ENCODE results near the gene EAF1.
"Not testable (repeated sequence)": the region's sequence is repeated elsewhere in the genome, so short reads cannot be mapped to it uniquely, and the experiment has no call there.

The EAF1 gene

DNA sequence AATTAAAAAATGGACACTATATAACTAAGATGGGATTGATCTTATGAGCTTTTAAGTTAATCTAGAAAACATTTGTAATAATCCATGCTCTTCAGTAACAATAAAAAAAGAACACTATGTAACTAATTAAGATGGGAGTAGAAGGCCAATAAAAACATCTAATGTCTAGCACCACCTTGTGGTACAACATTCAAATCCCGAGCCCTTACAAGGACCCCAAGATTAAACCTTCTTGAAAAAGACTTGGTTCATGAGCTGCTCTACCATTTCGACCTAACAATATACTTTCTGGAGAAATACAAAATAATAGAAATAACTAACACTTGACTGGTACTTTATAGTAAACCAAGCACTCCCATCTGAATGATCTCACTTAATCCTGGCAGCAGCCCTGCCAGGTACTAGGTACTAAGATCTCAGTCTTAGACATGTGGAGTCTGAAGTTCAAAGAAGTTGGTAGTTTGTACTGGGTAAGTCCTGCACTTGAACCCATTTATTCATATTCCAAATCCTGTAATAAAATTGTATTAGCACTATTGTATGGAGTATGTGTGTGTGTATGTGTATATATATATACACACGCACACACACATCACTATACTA lies 21.8 kb upstream of the EAF1 start:
- peak; percentile 59 for DNase-seq (ENCODE audit: low spot score)

DNA sequence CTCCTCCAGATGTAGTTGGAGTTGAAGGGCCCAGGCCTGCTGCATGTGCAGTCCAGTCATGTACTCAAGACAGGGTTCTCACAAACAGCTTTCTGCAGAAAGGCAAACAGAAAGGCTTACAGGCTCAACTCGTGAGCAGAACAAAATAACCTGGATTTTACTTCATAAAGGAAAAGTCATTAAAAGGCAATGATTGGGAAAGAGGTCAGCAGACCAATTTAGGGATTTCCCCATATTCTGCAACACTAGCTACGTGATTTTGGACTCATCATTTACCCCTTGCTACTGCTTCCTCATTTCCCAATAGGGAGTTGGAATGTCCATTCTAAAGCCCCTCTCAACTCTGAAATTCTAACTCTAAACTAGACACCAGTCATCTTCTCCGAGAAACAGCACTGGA lies 18.2 kb upstream of the EAF1 start:
- no peak for DNase-seq (ENCODE audit: low spot score)

DNA sequence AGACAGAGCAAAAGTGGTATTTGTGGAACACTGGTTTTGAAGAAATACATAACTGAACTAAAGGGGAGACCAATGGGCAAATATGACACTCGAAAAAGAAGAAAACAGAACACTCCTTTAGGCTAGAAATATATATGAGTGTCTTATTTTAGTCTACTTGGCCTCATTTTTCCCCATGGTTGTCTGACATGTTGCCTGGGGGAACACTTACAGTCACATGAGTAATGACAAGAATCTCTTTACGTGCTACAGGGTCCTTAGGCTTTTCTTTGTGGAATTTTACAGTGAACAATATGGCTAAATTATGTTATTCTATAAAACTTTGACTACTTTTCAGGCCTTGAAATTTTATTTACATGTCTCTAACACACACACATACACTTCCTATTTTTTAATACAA lies 17.6 kb upstream of the EAF1 start:
- no peak for DNase-seq (ENCODE audit: low spot score)

DNA sequence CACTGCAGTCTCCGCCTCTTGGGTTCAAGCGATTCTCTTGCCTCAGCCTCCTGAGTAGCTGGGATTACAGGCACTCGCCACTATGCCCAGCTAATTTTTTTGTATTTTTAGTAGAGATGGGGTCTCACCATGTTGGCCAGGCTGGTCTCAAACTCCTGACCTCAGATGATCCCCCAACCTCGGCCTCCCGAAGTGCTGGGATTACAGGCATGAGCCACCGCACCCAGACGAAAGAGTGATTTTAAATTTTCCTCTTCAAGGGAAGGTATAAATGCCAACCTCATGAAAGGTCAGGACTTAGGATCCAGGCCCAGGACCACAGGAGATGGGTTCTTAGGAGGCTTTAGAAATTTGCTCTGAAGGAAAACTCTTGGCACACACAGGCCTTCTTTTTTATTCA lies 16.4 kb upstream of the EAF1 start:
- not testable (repeated sequence) for DNase-seq (ENCODE audit: low spot score)

DNA sequence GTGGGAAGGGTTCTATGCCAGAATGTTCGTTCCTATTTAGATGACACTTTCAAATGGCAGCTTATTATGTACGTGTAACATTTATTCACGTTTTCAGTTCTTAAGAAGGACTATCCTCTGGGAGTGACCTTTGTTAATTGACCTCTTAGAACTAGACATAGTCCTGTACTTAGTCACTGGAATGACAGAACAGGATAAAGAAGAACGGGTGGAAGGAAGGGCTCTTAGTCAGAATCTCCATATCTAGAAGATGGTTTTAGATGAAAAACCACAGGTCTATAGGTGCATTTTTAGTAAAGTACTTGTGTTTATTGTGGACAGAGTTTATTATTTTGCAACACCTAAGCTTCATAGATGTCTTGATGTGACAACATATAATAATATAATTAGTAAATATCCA lies 6.5 kb upstream of the EAF1 start:
- peak; percentile 40 for DNase-seq (ENCODE audit: low spot score)

DNA sequence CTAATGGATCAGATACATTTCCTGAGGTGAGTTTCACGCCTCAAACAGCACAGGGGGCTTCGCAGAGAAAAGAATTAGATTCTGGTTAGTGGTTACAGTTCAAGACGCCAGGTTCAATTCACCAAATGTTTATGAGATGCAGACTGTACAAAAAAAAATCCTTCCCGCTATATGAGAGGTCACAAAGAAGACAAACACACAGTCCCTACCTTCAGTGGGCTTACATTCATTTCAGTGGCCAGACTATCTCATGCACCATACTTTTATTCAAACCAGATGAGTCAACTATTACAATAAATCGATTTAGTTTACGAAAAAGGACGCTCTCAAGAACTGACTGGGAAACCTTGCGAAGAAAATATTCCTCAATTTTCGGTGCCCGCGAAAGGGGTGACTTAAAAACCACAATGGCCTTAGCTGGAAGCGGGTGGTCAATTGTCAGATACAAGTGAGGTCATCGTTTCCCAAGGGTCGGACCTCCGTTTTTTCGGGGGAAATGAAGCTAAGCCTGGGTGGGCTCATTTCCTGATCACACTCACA lies 749 bp upstream of the EAF1 start:
- DNase-seq (ENCODE audit: low spot score): no peak

DNA sequence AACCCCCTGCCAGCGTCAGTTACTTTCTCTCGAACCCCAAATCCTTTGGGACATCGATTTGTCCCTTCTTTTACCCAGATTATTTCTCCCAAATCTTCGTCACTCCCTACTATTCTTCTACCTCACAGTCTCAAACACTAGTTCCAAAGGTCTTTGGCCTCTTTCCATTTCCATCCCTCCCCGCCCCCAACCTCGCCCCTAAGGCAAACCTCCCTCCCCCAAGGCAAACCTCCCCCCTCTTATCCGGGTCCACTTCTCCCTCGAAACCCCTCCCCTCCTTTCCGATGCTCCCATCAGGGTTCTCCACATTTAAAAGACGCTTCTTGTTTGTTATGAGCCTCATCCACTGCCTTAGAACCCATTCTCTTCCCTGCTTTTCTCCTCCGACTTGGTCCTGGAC lies 583 bp downstream of the EAF1 start:
- DNase-seq (ENCODE audit: low spot score): no peak

DNA sequence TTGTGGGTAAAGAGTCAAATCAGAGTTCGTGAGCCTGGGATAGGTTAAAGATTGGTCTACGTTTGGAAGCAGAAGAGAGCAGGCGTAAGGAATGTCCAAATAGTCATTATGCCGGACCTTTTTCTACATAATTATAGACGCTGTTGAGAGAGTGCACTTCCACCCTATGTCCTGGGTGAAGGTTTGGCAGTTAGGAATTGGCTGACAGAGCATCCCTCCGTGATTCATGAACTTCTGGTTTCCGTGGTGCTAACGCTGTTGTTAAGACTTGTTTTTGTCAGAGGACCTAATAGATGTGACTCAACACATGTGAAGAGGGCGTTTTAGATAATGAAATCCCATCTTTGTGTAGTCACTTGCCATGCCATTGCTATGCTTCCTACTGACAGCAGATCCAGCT lies 1.1 kb downstream of the EAF1 start:
- DNase-seq (ENCODE audit: low spot score): peak; percentile 86

DNA sequence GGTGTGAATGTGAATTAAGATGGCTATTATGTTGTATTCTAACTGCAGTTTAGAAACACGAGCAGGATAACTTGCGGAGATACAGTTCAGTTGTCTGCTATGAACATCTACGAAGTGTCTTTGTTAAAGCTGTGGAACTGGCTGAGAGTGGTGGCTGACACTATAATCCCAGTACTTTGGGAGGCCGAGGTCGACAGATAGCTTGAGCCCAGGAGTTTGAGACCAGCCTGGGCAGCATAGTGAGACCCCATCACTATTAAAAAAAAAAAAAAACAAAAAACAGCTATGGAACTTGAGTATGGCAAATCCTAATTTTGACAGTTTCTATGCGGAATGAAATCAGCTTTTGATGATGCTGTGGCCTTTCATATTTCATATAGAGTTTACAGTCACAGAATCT lies 1.7 kb downstream of the EAF1 start:
- DNase-seq (ENCODE audit: low spot score): no peak

DNA sequence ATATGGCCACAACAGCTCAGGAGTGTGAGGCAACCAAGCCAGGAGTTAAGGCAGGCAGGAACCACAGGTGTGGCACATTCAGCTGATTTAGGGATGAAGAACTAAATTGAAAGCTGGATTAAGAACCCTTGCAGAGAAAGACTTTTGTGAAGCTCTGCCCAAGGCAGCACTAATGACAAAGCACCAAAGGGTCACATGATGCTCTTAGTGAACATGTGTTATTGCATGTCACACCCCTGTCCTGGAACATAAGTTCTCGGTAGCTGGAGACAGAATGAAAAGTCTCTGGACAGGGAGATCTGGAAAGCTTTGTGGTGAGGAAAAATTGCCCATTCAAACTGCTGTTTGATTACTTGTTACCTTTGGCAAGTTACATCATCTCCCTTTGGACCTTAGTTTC lies 3.2 kb downstream of the EAF1 start:
- no peak for DNase-seq (ENCODE audit: low spot score)

DNA sequence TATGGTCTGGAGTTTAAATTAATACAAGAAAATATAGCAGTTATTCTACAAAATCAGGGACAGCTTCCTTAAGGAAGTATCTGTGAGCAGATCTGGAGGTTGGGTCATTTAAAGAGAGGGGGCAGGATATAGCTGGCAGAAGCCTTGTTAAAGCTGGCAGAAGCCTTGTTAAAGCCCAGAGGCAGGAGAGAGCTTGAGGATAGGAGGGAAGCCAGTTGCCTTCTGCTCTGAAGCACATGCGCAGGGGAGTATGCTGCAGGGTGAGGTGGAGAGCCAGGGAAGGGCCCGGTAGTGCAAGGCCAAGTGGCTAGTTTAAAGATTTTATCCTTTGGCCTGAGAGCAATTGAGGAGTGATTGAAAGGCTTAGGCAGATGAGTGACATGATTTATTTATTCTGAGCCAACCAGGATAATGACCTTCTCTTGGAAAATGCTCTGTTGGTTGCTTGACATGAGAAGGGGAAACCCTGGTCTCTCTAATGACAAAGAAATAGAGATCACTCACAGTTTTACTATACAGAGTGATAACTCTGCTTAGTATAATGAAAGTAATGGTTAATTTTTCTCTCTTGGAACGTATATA lies 3.9 kb downstream of the EAF1 start:
- DNase-seq (ENCODE audit: low spot score): no peak

DNA sequence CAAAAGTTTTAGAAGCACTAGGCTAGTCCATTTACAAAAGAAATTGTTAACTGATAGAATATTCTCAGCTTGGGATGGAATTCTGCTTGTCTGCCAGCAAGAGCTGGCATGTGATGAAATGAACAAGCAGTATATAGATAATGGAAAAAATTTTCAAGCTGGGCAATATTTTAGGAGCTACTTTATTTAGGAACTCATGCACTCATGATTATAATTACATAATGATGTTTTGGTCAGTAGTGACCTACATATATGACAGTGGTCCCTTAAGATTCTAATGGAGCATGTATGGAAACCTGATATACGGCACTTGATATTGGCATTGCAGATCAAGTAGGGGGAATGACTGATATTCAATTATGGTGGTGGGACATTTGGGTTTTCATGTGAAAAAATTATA lies 6.1 kb downstream of the EAF1 start:
- no peak for DNase-seq (ENCODE audit: low spot score)

DNA sequence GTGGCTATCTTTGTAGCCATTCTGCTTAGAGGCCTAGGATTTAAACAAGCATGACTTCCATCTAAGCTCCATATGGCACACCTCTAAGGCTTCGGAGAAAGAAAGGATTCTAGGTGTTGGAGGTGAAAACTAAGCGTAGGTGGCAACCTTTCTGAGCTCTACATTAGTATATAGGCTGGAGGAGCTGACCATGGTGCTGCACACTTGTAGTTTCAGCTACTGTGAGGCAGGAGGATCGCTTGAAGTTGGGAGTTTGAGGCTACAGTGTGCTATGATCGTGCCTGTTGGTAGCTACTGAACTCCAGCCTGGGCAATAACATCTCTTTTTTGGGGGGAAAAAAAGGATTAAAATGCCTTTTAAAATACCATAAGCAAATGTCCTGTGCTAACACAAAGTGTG lies 7.4 kb downstream of the EAF1 start:
- no peak for DNase-seq (ENCODE audit: low spot score)

DNA sequence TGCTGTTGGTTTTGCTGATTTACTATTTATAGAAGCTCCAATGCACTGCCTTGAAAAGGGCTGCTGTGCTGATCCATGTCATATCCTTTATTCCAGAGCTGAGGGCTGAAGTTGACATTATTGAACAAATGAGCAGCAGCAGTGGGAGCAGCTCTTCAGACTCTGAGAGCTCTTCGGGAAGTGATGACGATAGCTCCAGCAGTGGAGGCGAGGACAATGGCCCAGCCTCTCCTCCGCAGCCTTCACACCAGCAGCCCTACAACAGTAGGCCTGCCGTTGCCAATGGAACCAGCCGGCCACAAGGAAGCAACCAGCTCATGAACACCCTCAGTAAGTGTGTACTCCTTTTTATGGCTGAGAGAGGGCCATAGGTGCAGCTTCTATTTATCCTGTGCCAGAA lies 8.8 kb downstream of the EAF1 start:
- DNase-seq (ENCODE audit: low spot score): no peak

DNA sequence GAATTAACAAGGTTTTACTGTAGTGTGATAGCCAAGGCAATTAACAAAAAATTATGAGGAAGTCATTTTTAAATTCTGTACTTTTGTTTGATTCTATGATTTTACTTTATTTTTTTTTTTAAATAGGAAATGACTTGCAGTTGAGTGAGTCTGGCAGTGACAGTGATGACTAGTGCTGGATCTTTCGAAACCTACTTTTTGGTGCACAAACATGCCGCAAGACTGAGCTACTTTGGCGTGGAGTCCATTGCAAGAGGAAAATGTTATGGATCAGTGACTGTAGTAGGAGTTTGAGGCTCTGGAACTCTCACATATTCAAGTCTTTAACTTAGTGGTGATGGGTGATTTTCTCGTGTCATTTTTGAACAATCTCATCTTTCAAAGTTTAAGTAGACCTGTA lies 11.6 kb downstream of the EAF1 start:
- DNase-seq (ENCODE audit: low spot score): no peak

DNA sequence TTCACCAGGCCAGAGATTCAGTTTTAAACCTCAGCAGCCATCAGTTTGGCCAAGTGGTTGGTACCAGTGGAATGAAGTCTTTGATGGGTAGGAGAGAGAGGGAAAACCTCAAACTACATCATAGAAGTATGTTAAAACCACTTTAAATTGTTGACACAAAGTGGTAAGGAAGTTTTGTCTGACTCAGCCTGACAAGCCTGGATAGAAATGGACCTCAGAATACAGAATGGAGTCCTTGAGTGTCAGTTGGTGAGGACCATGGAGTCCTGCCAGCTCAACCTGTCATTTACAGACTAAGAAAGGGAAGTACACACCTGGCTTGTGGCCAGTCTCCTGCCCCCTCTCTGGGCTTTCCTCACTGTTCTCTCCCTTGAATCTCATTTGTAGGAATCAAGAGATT lies 12.1 kb downstream of the EAF1 start:
- DNase-seq (ENCODE audit: low spot score): peak; percentile 22

DNA sequence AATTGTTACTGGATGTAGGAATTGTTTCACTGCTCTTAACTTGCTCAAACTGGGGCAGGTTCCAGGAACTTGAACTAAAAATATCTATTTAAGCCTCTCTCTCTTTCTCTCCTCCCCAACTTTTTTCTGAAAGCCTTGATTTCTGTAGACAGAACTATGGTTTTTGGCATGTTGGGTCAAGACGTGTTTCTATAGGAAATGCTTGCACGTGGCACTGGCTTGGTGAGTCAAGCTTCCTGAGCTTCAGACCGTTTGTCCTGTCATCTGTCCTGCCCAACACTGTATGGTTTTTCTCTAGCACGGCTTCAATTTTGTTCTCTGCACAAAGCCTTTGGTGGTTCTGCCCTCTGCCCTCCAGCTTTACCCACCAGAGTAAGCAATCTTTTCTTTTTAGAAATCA lies 13.5 kb downstream of the EAF1 start:
- DNase-seq (ENCODE audit: low spot score): no peak

DNA sequence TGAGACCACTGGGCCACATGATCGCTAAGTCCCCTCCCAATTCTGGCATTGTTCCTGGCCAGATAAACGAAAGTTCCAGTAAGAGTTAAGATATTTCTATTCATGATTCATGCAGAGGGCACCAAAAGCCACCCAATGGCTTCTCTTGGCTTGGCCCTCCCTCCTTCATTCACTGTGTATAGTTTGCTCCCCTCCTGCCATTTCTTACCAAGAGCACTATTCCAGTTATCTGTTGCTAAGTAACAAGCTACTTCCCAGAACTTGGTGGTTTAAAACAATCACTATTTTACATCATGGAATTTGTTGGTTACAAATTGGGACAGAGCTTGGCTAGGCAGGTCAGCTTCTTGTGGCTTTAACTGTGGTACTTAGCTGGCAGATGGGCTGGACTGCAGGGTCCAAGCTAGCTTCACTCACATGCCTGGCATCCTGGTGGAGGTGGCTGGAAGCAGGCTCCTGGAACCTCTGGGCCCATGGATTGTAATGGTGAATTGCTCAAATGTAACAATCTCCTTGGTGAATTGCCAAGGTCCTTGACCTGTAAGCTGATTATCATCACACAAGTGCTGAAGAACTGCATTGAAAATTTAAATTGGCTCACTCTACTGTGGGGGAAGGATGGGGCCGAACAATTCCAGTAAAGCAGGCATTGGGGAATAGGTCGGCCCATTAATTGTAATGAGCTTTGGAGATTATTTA lies 16.6 kb downstream of the EAF1 start:
- DNase-seq (ENCODE audit: low spot score): peak; percentile 1

DNA sequence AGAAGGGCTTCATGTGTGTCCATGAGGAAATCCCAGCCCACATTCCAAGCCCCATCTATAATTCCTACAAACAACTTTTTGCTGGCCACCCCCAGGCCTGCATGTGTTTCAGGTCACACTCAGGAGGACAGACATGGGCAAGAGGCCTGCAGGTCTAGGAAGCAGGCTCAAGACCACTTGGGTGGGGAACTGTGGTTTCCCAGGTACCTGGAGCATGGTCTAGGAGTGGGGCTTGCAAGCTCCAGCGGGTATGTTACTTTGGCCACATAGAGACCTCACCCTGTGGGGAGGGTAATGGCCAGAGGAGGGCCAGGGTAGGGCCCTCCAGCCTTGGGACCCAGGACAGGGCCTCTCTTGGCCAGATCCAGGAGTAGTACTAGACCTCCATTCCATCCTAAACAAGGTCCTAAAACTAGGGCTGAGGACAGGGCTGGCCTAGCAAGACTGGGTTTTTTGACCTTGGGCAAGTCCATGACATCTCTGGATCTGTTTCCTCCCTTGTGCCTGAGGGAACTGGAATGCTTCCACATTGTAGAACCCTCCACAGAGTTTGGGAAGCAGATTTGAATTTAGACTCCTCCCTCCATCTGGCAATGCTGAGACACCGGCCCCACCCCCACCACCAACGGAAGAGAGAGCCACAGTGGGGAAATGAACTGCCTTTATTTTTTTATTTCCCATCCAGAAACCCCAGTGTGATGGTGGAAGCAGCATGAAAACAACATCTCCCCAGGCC lies 22.3 kb downstream of the EAF1 start:
- DNase-seq (ENCODE audit: low spot score): no peak

DNA sequence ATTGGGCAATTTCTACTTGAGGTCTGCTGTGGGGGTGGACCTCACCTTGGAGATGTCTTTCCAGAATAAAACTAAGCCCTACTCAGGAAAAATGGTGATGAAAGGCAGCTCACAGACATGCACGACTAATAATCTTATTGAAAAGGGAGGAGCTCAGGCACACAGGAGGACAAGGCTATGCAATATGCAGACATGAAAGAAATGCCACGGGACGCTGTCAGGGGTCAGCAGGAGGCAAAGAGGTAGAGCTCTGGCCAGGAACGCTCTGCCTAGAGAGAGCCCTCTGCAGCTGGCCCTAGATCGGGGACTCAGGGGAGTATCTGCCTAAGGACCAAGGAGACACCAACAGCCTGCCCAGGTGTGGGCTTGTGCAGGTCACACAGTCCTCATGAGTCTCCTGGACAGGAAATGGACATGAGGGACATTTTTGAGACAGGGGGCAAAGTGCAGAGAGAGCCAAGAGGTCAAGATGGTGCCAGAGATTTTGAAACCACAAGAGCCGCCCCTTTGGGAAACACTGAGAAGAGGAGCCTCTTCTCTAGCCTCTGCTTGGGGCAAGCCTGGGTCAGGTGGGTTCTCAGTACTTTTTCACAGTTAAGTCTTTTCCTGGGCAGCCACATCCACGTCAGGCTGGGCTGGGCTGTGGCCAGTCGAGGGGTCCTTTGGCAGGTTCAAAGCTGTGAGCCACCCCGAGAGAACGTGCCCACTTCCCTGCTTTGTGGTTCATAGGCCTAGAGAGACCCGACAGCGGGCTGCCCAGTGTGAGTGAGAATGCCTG lies 23.2 kb downstream of the EAF1 start:
- DNase-seq (ENCODE audit: low spot score): no peak

DNA sequence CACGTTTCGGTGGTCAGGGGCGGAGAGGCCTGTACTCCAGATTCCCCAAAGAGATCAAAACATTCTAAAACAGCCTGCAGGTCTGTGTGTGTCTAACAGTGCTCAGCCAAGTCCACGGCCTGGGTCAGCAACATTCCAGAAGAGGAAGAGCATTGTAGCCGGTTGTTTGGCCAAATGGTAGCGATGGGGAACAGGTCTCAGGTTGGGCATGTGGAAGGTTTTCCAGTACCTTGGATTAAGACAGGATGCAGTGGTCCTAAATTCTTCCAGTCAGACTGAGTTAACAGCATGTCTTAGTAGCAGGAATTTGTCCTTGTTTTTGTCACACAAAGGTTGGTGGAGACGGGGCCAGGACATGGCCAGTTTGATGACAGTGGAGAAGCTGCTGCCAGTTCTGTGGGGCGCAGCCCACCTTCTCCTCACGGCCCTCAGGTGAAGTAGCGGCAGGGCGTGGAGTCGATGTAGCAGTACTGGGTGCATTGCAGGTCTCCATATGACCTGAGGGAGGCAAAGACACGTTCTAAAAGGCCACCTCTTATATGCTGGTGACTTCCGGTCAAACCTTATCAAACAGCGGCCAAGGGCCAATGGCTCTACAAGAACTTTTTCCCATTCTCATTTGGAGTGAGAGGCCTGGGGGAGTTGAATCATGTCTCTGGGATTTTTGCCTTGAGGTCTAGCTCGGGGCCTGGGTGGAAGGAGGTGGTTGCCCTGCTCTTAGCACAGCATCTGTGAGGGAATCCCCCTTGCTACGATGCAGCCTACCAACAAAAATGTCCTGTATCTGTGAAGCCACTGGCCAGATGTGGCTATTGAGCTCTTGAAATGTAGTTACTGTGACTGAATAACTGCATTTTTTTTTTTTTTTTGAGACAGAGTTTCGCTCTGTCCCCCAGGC lies 24.1 kb downstream of the EAF1 start:
- DNase-seq (ENCODE audit: low spot score): no peak

Data from kidney tubule cell (primary cell).